DMS53 (cell line): Measurements from ENCODE around the gene SGCA.
A peak's percentile ranks its signal among the peaks of the same experiment; 100 is the strongest.

Experiments used
- DNase-seq: peaks from one replicate; lab custom pipeline; 2025; lab: John Stamatoyannopoulos, UW

Gene SGCA

DNA sequence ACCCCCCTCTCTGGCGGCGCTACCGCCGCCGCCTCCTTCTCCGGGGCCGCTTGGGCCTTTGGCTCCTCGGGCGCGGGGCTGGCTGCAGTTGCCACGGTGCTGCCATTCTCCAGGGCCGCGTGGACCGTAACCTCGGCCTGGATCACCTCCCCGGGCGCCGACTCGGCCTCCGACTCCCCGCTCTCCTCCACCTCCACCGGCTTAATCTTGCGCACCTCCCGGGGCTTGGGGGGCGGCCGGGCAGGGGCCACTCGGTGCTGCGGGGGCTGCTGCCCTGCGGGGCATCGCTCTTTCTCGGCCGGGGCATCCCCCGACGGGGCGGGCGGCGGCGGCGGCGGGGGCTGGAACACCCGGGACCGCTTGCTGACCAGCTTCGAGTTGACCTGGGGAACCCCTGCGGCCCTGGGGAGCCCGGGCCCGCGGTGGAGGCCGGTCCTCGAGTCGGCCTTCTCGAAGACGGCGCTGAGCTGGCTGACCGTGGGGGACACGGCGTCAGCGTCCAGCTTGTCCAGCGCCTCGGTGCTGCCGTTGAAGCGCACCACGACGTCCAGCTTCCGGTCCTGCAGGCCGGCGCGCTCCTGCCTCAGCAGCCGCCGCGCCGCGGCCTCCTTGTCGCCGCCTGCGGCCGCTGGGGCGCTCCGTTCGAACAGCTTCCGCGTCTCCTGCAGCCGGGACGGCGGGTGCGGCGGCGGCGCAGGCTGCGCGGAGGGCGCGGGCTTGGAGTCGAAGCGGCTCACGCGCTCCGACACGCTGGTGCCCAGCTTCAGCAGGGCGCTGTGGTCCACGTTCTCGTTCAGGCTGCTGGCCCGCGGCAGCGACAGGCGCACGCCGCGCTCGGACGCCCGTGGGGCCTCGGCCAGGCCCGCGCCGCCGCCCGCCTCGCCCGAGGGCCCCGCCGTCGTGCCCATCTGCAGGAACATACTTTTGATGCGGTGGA, 16.1 kb upstream of the SGCA start:
- peak; percentile 94 for DNase-seq

DNA sequence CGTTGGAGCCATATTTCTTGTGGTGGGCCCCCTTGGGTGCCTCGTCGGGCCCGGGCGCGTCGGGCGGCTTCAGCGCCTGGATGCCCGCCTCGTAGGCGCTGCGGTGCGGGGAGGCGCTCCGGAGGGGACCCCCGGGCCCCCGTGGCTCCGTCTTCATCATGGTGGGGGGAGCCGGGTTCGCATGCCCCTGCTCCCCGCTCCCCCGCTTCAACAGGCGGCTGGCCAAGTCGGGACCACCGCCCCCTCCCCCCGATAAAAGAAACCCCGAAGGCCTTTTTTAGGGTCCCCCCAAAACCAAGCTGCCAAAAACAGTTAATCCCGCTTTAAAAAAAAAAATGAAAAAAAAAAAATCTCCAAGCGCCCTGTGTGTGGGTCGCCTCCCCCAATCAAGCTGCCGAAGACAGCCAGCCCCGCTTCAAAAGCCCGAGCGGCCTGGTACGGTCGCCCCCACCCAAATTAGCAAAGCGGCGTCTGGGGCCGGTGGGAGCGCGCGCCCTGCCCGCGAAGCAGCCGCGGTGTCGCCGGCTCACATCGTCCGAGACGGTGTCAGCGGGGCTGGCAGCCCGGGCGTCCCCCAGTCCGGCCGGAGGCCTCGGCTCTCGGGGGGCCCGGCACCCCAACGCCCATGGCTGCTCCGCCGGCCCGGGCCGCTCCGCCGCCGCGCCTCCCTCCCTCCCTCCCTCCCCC, 15.3 kb upstream of the SGCA start, which contains the start of gene PPP1R9B:
Gene PPP1R9B, minus strand, starts transcription at position 324 of the 687 bp plus-strand sequence. Its CDS starts 164 bp downstream, at position 160.
- DNase-seq, result no peak

DNA sequence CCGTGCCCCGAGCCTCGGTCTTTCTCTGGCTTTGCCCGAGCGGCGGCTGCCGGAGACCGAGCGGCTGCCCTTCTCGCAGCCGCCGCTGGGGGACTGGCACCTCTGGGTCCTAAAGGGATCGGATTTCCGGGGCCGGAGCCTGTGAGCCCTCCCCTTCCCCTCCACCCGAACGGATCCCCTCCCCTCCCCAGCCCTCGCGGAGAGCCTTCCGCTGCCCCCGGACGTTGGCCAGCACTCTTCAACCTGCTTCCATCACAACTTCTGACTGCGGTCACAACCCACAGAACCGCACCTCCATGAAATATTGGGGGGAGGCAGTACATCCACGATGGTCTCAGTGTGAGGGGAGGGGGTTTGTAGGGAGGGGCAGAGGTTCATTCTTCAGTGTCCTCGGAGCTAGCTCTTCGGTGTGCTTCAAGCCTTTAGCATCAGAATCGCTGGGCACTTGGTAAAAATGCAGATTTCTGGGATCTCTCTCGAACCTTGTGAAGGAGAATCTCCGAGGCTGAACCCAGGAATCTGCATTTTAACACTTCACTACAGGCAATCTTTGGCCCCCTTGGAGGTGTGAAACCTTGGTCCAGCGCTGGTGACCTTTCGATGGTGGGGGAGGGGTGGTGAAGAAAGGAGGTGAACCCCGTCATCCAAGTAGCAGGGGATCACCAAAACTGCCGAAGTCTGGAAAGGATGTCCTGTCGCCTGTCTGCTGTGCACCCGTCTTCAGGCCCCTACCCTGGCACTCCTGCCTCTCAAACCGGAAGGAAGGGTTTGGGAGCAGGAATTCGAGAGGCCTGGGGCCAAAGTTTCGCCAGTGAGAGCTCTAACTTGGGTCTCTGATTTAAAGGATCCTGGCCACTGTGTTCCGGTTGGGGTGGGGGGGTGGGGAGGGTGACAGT, 14.5 kb upstream of the SGCA start:
- DNase-seq, result peak; percentile 98

DNA sequence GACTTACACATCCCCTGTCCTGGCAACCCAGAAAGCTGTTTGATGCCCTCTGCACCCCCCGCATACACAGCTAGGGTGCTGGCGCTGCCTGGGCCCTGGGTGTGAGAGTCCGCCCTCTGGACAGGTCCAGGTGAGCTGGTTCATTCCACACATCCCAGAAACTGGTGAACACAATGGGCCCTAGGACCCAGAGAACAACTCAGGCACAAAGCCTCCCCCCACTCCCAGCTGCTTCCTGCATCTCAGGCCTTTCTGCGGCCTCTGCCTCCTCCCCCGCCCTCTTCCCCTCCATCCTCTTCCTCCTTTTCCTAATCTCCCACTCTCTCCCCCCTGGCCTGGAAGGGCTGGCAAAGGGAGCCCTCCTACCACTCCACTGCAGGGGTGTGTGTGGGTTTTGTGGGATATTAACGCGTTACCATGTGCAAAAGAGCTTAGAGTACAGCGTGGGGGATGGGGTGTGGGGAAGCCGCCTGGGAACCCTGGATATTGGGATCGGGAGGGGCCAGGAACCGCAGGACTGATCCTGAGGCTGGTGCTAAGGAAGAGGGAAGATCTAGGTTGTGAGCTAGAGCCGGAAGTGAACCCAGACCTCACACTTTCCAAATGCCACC, 13.8 kb upstream of the SGCA start:
- DNase-seq, result peak; percentile 96

DNA sequence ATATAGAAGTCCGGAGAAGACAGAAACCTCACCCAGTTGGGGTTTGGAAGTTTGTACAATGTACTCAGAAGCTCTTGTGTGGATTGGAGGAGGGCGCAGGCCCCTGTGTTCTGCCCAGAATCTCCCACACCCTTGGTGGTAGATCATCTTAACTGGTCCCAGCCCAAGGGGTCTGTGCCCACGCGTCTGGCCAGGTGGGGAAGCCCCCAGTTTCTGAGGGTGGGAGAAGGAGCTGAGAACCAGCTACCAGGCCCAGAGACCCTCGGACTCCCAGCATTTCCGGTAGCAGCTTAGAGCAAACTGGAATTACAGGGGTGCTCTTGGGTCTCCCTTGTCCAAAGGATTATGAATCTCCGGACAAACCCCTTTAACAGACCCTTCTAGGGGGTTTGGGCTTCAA, 13.1 kb upstream of the SGCA start:
- DNase-seq, result no peak

DNA sequence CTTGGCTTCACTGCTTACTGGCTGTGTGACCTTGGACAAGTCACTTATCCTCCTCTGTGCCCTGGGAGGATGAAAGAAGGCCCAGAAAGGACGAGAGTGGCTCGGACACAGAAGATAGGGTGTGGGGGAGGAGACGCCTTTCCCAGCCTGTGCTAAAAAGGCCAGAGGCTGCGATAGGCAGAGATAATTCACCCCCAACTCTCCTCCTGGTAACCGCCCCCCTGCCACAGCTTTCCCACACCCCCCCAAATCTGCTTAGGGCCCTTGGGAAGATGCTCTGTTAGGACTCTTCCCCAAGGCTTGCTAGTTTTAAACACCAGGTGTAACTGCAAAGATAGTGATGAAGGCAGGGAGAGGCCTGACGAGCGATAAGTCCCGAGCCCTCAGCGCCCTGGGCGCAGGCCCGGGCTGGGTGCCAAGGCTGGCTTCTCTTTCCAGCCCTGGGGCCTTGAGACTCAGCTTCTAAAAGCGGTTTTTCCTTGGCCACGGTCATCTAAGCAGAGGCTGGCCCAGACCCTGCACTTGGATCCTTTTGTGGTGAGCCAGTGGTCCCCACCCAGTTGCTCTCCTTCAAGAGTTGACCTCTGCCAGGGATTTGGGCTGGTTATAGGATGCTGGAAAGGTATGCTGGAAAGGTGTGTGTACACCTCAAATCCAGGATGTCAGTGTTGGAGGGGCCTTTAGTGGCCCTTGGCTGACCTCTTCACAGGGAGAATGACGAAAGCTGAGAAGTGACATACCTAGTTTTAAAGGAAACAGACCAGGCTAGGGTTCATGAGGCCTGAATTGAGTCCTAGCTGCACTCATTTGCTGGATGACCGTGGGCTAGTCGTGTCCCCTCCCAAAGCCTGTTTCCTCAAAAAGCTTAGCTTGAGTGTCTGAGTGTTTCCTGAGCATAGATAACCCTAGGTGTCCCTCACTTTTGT, 11.9 kb upstream of the SGCA start:
- no peak for DNase-seq

DNA sequence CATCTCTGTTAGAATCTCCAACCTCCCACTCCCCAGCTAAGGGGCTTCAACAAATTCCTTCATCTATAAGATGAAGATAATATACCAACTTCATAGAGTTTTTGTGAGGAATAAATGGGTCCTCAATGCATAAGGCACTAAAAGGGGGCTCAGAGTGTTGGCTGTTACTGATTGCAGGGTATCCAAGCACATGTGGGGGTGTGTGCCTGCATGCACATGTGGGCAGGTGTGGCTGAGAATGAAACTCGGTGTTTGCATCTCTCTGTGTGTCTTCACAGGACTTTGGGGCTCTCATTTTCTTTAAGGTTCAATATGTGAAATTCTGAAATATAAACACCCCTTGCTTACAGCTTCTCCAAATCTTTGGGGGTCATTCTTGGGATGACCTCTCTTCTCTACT, 11.2 kb upstream of the SGCA start:
- no peak for DNase-seq

DNA sequence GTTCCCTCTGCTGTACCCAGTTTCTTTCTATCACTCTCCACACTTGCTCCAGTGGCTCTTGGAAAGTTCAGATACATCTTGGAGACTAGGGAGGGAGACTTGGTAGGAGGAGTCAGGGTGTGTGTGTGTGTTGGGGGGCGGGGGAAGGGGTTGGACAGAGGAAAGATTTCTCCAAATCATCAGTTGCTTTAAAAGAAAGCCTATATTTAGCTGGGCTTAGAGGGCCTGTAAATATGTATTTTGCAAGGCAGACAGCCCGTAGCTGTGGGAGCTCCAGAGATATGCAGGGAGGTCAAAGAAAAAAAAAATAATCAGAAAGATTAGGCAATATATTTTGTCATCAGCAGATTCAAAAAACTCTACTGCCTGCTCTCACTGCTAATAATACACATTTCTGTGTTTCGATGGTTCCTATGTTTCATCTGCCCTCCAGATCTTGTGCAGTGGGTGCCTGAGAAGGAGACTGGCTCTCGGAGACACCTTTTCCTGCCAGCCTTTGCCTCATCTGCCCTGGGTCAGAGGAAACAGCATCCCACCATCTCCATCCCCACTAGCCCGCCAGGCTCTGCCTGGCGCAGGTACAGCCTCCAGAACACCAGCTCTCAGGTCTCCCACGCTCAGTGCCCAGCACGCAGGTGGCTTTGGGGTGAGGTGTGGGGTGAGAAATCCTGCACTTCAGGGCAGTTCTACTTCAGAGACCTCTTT, 10.5 kb upstream of the SGCA start:
- no peak for DNase-seq

DNA sequence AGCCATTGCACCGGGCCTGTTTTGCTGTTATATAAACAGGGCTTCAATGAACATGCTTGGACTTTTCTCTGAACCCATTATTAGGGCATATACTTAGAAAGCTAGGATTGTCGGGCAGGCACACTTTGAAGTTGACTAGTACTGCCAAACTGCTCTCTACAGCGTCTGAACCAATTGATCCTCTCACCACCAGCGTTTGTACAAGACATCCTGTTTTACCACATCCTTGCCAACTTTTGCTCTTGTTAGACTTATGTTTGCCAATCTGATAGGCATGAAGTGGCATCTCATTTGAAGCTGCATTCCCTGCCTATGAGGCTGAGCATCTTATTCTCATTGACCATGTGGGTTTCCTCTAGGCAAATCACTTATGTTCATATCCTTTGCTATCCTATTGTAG, 7.9 kb upstream of the SGCA start:
- DNase-seq, result no peak

DNA sequence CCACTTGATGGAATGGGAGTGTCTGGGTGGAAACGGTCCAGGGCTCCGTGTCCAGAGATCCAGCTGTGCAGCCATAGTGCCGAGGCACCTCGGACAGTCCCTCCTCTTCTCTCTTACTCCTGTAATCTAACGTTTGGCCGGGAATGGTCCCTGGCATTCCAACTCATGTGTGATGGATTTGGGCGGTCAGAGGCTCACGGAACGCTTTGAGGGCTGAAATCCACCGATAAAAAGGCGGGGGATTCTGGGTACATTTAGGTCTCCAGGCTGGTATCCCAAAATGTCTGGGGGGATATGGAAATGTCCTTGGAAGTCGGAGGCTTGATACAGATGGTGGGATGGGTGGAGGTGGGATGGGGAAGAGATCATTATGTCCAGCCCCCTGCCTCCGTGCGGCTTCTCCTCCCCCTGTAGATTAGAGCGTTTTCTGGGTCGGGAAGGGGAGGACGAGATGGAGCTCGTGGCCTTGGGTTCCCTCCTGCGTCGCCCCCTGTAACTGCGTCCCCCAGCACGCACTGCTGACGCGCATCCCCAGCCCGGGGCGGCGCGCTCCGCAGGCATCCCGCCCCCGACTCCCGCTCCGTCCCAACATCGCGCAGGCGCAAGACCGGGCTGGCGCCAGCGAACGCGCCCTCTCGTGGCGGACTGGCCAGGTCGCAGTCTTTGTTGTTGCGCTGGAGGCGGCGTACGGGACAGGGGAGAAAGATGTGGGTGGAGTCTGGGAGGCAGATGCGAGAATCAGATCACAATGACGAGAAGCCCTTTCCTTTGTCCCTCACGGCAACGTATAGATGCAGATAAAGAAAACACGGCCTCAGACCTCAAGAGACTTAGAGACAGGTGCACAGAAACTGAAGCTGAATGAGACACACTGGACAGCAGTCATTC, 4.5 kb upstream of the SGCA start:
- DNase-seq, result peak; percentile 96

DNA sequence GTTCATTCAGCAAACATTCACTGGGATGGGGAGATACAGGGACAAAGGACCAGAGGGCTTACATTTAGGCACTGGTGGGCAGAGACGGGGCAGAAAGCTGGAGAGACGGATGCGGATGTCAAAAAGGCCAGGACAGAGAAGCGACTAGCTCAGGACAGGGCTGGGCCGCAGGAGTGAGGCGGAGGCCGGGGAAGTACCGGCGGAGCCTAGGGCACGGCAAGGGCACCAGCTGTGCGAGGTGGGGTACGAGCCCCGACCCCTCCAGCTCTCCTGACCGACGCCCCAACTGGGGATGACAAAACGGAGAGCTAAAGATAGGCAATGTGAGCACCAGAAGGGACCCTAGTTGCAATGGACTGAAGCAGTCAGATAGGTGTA, 3.9 kb upstream of the SGCA start:
- no peak for DNase-seq

DNA sequence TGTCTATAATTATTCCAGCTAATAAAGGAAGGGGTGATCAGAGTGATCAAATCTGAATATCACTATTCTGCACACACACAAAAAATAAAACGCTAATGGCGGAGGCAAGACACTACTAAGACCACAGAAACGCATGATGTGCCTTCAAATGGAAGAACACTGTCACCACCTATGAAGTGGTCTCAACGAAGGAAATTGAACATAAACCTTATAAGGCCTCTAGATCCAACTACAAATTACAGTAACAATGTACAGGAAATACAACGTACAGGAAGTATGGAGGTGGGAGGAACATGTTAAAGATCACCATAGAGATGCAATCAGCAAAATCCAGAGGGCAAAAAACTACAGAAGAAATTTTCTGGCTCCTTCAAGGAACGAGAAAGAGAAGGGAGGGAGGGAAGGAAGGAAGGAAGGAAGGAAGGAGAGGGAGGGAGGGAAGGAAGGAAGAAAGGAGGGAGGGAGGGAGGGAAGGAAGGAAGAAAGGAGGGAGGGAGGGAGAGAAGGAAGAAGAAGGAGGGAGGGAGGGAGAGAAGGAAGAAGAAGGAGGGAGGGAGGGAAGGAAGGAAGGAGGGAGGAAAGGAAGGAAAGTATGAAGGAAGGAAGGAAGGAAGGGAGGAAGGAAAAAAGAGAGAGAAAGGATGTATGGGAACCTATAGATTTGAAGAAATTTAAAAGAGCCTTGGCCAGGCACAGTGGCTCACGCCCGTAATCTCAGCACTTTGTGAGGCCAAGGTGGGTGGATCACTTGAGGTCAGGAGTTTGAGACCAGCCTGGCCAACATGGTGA, 3.1 kb upstream of the SGCA start:
- DNase-seq, result no peak

DNA sequence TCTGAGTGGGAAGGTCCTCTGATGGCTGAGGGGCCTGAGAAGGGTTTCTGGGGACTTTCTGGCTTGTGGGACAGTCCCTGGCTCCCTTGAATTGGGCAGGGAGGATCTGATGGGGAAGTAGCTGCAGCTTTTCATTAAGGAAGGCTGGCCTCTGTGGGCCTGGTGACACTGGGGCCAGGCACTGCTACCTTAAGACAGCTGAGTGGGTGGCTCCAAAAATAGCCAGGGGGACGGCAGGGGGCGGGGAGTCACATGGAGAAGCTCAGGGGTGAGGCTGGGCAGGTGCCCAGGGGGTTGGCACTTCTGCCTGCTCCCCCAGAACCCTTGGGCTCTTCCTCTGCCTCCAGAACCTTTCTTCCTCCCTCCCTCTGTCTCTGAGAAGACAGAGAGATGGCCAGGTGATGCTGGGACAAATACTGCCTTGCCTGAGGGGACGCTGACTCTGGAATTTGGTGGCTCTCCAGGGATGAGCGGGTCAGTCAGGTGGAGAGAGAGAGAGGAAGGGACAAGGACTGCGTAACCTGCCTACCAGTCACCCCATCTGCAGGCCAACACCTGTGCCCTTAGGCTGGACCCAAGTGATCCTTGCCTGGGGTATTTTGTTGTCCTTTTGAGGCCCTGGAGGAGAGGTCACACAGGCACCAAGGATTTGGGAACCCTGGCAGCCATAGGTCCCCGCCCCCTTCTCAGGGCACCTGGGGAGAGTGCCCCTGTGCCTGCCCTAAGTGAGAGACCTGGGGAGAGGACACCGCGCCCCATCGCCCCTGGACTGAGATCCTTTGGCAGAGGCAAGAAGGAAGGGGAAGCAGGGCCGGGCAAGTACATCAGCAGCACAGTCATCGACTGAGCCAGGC, 1.7 kb upstream of the SGCA start:
- no peak for DNase-seq

DNA sequence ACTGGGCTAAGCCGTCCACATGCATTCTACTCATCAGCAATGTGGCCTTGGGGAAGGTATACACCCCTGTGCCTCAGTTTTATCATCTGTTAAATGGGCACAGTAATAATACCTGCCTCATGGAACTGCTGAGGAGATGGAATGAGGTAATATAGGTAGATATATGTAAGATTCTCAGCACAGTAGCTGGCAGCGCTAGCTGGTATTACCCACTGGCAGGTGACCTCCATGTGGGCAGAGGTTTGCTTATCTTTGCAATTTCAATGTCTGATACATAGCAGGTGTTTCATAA, 1.2 kb upstream of the SGCA start:
- DNase-seq, result no peak

DNA sequence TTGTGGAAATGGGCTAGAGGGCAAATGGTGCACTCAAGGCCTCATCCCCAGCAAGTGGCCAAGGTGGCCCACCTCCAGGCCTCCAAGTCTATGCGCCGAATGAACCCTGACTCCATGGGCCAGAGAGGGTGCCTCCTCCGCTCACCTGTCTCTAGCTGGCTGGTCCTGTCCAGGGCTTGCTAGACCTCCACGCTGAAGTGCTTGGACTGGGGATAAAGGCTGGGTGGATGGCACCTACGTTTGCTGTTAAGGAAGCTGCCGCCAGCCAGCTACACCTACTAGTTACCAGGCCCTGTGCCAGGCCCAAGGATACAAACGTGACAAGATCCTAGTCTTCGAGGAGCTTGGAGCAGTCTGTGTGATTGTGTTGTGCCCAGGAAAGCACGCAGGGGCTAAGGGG, 739 bp upstream of the SGCA start:
- DNase-seq, result no peak

DNA sequence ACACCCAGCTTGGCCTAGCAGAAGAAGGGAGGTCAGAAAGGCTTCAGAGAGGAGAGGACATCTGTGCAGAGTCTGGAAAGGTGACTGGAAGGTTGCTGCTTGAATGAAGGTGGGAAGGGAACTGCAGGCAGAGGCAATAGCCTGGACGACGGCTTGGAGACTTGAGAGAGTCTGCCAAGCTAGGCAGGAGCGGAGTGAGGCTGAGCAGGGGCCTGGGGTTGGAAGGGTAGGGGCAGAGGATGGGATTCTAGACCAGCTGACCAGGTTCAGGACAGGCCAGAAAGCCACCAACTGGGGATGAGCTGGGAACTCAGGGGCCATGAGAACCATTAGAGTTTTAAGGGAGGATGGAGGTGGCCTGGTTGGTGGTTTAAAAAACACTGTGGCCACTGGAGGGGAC, 339 bp upstream of the SGCA start:
- DNase-seq, result no peak

DNA sequence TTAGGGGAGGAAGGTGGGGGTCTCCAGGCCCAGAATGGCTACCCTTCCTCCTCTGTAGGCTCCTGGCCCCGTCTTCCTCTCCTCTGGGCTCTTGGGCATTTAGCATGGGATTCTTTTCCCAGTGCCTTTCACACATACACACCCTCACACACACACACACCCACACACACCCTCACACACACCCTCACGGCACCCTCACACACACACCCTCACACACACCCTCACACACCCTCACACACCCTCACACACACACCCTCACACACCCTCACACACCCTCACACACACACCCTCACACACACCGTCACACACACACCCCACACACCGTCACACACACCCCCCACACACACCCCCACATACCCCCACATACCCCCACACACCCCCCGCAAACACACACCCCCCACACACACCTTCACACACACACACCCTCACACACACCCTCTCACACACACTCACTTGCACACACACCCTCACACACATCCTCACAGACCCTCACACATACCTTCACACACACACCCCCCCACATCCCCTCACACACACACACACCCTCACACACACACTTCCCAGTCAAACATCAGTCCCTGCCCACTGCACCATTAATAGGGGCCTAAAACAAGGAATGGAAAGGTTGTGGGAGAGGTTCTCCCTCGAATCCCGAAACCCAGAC, 845 bp downstream of the SGCA start:
- no peak for DNase-seq
